ENCODE data around the gene ATAD2B.
A peak's percentile ranks its signal among the peaks of the same experiment; 100 is the strongest.

Gene ATAD2B

GRCh38 chr2:23918837-23919489, 8.0 kb downstream of the ATAD2B start:
- no peaks in the 10 kb centered on the region for H3K79me2 ChIP-seq (ENCODE audit: control insufficient read depth, insufficient read depth, low read length, poor library complexity)
- no peak overlapping the region for H4K12ac ChIP-seq (ENCODE audit: low read depth, low read length)
- no peak for DNase-seq
- no peak overlapping the region for H3K14ac ChIP-seq (ENCODE audit: low read length)
- no peaks in the 10 kb centered on the region for H3K9me3 ChIP-seq (ENCODE audit: insufficient read depth, low read depth, low read length)
- H3K9ac ChIP-seq (ENCODE audit: low read length), result no peak overlapping the region
- no peak overlapping the region for H4K91ac ChIP-seq (ENCODE audit: low read depth, low read length)
- no peak overlapping the region for H3K23ac ChIP-seq (ENCODE audit: low read length)
- H4K8ac ChIP-seq (ENCODE audit: low read depth, low read length), result no peak overlapping the region
- no peaks in the 10 kb centered on the region for H3K27me3 ChIP-seq (ENCODE audit: insufficient read depth, low read length)
- H3K27ac ChIP-seq (ENCODE audit: low read depth, low read length), result no peak overlapping the region
- H2BK5ac ChIP-seq (ENCODE audit: low read depth, low read length, poor library complexity), result no peak overlapping the region
- WGBS (ENCODE audit: extremely low coverage, insufficient coverage, insufficient read length), result no CpG with 5 or more reads among the region's 8 CpGs
- no peak overlapping the region for H3K4me2 ChIP-seq (ENCODE audit: low read length)
- no peak overlapping the region for H2AFZ ChIP-seq (ENCODE audit: insufficient read depth, low read length, poor library complexity)
- no peak overlapping the region for H2BK12ac ChIP-seq (ENCODE audit: low read length)
- no peak overlapping the region for H2BK120ac ChIP-seq (ENCODE audit: insufficient read depth, low read length, poor library complexity)
- no peak overlapping the region for H3K18ac ChIP-seq (ENCODE audit: low read length)
- H3K79me1 ChIP-seq (ENCODE audit: low read length), result no peaks in the 10 kb centered on the region
- no peak overlapping the region for H3K4me3 ChIP-seq (ENCODE audit: low read depth, low read length)
- H3K4me1 ChIP-seq (ENCODE audit: control insufficient read depth in 1 of 2, insufficient read depth in 2 of 2, low read length in 2 of 2), result peaks cover 0 to 6% of the 10 kb centered on the region in 2 experiments
- H3K36me3 ChIP-seq (ENCODE audit: control insufficient read depth in 1 of 2, insufficient read depth in 2 of 2, low read length in 2 of 2), result no peaks in the 10 kb centered on the region
- no peak overlapping the region for H2AK5ac ChIP-seq (ENCODE audit: low read length)
- H3K4ac ChIP-seq (ENCODE audit: low read depth, low read length), result peak overlapping the region; percentile 64

- H3K9ac ChIP-seq (ENCODE audit: low read length), result no peak overlapping the region
- no peak overlapping the region for H2AK5ac ChIP-seq (ENCODE audit: low read length)
- no peak overlapping the region for H3K4me3 ChIP-seq (ENCODE audit: low read depth, low read length)
- no peak overlapping the region for H4K12ac ChIP-seq (ENCODE audit: low read depth, low read length)
- no peak overlapping the region for H4K8ac ChIP-seq (ENCODE audit: low read depth, low read length)
- H3K36me3 ChIP-seq (ENCODE audit: control insufficient read depth in 1 of 2, insufficient read depth in 2 of 2, low read length in 2 of 2), result no peaks in the 10 kb centered on the region
- no peak overlapping the region for H2AFZ ChIP-seq (ENCODE audit: insufficient read depth, low read length, poor library complexity)
- WGBS (ENCODE audit: extremely low coverage, insufficient coverage, insufficient read length), result no CpG with 5 or more reads among the region's 3 CpGs
- H3K4ac ChIP-seq (ENCODE audit: low read depth, low read length), result no peak overlapping the region
- H3K18ac ChIP-seq (ENCODE audit: low read length), result no peak overlapping the region
- no peaks in the 10 kb centered on the region for H3K79me2 ChIP-seq (ENCODE audit: control insufficient read depth, insufficient read depth, low read length, poor library complexity)
- H3K27me3 ChIP-seq (ENCODE audit: insufficient read depth, low read length), result no peaks in the 10 kb centered on the region
- no peak overlapping the region for H3K23ac ChIP-seq (ENCODE audit: low read length)
- no peaks in the 10 kb centered on the region for H3K9me3 ChIP-seq (ENCODE audit: insufficient read depth, low read depth, low read length)
- peak overlapping the region; percentile 36 for H3K4me2 ChIP-seq (ENCODE audit: low read length)
- H4K91ac ChIP-seq (ENCODE audit: low read depth, low read length), result no peak overlapping the region
- no peak overlapping the region for H2BK5ac ChIP-seq (ENCODE audit: low read depth, low read length, poor library complexity)
- no peak for DNase-seq
- no peak overlapping the region for H2BK12ac ChIP-seq (ENCODE audit: low read length)
- H3K14ac ChIP-seq (ENCODE audit: low read length), result no peak overlapping the region
- peaks cover 2% of the 10 kb centered on the region for H3K79me1 ChIP-seq (ENCODE audit: low read length)
- no peak overlapping the region for H2BK120ac ChIP-seq (ENCODE audit: insufficient read depth, low read length, poor library complexity)
- H3K4me1 ChIP-seq (ENCODE audit: control insufficient read depth in 1 of 2, insufficient read depth in 2 of 2, low read length in 2 of 2), result peaks cover 0 to 6% of the 10 kb centered on the region in 2 experiments
- no peak overlapping the region for H3K27ac ChIP-seq (ENCODE audit: low read depth, low read length)
These were observed 10.1 kb downstream of the ATAD2B start for GRCh38 chr2:23916727-23917405.

- DNase-seq, result no peak
- Histone ChIP-seq H3K4me3 (ENCODE audit: low read depth, low read length) (no peak overlapping the region), H3K4ac (ENCODE audit: low read depth, low read length) (no peak overlapping the region), H3K23ac (ENCODE audit: low read length) (no peak overlapping the region), H2AFZ (ENCODE audit: insufficient read depth, low read length, poor library complexity) (no peak overlapping the region), H3K27me3 (ENCODE audit: insufficient read depth, low read length) (no peaks in the 10 kb centered on the region), H3K9ac (ENCODE audit: low read length) (no peak overlapping the region), H3K36me3 (ENCODE audit: control insufficient read depth in 1 of 2, insufficient read depth in 2 of 2, low read length in 2 of 2) (no peaks in the 10 kb centered on the region), H3K4me1 (ENCODE audit: control insufficient read depth in 1 of 2, insufficient read depth in 2 of 2, low read length in 2 of 2) (peaks cover 0 to 6% of the 10 kb centered on the region in 2 experiments), H2BK12ac (ENCODE audit: low read length) (no peak overlapping the region), H4K91ac (ENCODE audit: low read depth, low read length) (no peak overlapping the region), H4K12ac (ENCODE audit: low read depth, low read length) (no peak overlapping the region), H2AK5ac (ENCODE audit: low read length) (no peak overlapping the region), H4K8ac (ENCODE audit: low read depth, low read length) (no peak overlapping the region), H2BK120ac (ENCODE audit: insufficient read depth, low read length, poor library complexity) (no peak overlapping the region), H3K14ac (ENCODE audit: low read length) (no peak overlapping the region), H3K27ac (ENCODE audit: low read depth, low read length) (no peak overlapping the region), H2BK5ac (ENCODE audit: low read depth, low read length, poor library complexity) (no peak overlapping the region), H3K18ac (ENCODE audit: low read length) (no peak overlapping the region), H3K9me3 (ENCODE audit: insufficient read depth, low read depth, low read length) (no peaks in the 10 kb centered on the region), H3K79me1 (ENCODE audit: low read length) (peaks cover 2% of the 10 kb centered on the region), H3K79me2 (ENCODE audit: control insufficient read depth, insufficient read depth, low read length, poor library complexity) (no peaks in the 10 kb centered on the region), H3K4me2 (ENCODE audit: low read length) (no peak overlapping the region)
- WGBS (ENCODE audit: extremely low coverage, insufficient coverage, insufficient read length), result no CpG with 5 or more reads among the region's 7 CpGs
These were observed 11.6 kb downstream of the ATAD2B start for GRCh38 chr2:23915327-23915726.

- Histone ChIP-seq H3K27ac (ENCODE audit: low read depth, low read length) (no peak overlapping the region), H3K14ac (ENCODE audit: low read length) (no peak overlapping the region), H4K8ac (ENCODE audit: low read depth, low read length) (no peak overlapping the region), H3K4ac (ENCODE audit: low read depth, low read length) (no peak overlapping the region), H3K36me3 (ENCODE audit: control insufficient read depth in 1 of 2, insufficient read depth in 2 of 2, low read length in 2 of 2) (no peaks in the 10 kb centered on the region), H4K12ac (ENCODE audit: low read depth, low read length) (no peak overlapping the region), H3K4me2 (ENCODE audit: low read length) (no peak overlapping the region), H3K23ac (ENCODE audit: low read length) (no peak overlapping the region), H4K91ac (ENCODE audit: low read depth, low read length) (no peak overlapping the region), H3K9ac (ENCODE audit: low read length) (no peak overlapping the region), H3K9me3 (ENCODE audit: insufficient read depth, low read depth, low read length) (no peaks in the 10 kb centered on the region), H3K79me2 (ENCODE audit: control insufficient read depth, insufficient read depth, low read length, poor library complexity) (no peaks in the 10 kb centered on the region), H2BK5ac (ENCODE audit: low read depth, low read length, poor library complexity) (no peak overlapping the region), H2BK120ac (ENCODE audit: insufficient read depth, low read length, poor library complexity) (no peak overlapping the region), H3K27me3 (ENCODE audit: insufficient read depth, low read length) (no peaks in the 10 kb centered on the region), H3K4me1 (ENCODE audit: control insufficient read depth in 1 of 2, insufficient read depth in 2 of 2, low read length in 2 of 2) (peaks cover 0 to 5% of the 10 kb centered on the region in 2 experiments), H2AK5ac (ENCODE audit: low read length) (no peak overlapping the region), H3K18ac (ENCODE audit: low read length) (no peak overlapping the region), H2AFZ (ENCODE audit: insufficient read depth, low read length, poor library complexity) (no peak overlapping the region), H2BK12ac (ENCODE audit: low read length) (no peak overlapping the region), H3K4me3 (ENCODE audit: low read depth, low read length) (no peak overlapping the region), H3K79me1 (ENCODE audit: low read length) (peaks cover 2% of the 10 kb centered on the region)
- peak; percentile 51 to 68 for DNase-seq
- WGBS (ENCODE audit: extremely low coverage, insufficient coverage, insufficient read length), result no CpG with 5 or more reads among the region's 3 CpGs
These were observed 14.9 kb downstream of the ATAD2B start for GRCh38 chr2:23912054-23912453.
